ENCODE results near the gene OR2V2. TPM values are rescaled to one million over a fixed set of nuclear protein-coding genes. Genes with fewer than 3 reads are reported as not detected.
"Not testable (repeated sequence)": the region's sequence is repeated elsewhere in the genome, so short reads cannot be mapped to it uniquely, and the experiment has no call there.

Gene OR2V2
- total RNA-seq, 1 donor from 2014 or later = not detected

DNA sequence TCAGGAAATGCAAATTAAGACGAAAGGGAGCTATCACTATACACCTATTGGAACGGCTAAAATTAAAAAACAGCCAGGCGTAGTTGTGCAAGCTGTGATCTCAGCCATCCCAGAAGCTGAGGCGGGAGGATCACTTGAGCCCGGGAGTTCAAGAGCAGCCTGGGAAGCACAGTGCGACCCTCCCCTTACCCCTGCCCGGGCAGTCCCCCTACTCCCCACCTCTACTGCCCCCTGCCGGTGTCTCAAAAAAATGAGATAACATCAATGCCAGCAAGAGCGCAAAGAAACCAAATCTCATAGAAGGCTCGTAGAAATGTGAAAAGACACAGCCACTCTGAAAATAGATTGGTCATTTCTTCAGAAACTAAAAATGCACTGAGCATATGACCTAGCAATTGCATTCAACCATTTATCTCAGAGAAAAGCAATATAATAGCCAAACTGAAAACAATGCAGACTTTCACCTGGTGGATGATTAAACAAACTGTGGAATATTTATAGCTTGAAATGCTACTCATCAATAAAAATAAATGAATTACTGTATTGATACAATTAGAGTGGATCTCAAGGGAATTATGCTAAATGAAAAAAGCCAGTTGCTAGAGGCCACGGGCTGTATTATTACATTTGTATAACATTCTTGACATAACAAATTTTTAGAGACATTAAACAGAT lies 20.6 kb downstream of the OR2V2 start:
- no peak for DNase-seq (ENCODE audit: extremely low read depth, low read depth, low spot score)

DNA sequence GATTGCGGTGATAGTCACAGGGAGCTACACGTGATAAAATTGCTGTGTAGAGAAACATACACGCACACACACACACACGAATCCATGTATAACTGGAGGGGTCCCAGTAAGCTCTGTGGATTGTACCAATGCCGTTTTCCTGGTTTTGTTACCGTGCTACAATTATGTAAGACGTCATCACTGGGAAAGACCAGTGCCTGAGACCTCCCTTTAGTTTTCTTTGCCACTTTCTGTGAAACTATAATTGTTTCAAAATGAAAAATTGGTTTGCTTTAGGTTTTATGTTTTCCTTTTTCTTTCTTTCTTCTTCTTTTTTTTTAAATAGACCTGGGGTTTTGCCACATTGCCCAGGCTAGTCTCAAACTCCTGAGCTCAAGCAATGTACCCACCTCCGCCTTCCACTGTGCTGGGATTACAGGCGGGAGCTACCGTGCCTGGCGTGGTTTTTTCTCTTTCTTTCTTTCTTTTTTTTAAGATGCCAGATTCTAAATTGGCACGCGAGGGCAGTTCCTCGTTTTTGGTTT lies 21.3 kb downstream of the OR2V2 start:
- DNase-seq (ENCODE audit: extremely low read depth, low read depth, low spot score) = no peak

DNA sequence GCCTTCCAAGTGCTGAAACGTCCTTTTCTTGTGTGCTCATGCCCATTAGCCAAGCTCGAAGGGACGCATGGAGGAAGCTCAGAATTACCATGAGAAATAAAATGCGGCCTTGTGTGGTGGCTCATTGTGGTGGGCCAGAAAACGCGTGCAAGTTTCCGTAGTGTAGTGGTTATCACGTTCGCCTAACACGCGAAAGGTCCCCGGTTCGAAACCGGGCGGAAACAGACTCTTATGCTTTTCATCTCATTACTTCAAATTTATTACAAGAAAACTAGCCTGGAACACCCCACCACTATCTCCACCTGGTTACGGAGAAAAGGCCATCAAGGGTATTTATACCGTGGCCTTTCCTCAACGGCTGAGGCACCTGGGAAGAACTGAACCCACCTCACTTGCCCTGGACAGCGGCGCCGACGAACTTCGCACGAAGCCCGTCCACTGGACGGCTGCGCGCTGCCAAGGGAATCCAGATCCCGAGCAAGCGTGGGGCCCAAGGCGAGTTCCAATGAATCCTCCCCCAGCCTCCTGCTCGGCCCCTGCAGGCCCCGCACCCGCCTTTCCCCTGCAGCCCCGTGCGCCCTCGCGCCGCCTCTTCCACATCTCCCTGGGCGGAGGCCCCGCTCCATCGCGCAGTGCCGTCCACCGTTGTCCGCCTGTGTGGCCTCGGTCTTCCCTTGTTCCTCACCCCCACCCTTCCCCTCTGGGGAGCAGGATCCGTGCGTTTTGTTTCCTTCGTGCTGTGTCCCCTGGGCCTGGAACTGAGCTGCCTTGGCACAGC lies 22.3 kb downstream of the OR2V2 start:
- not testable (repeated sequence) for DNase-seq (ENCODE audit: extremely low read depth, low read depth, low spot score)

DNA sequence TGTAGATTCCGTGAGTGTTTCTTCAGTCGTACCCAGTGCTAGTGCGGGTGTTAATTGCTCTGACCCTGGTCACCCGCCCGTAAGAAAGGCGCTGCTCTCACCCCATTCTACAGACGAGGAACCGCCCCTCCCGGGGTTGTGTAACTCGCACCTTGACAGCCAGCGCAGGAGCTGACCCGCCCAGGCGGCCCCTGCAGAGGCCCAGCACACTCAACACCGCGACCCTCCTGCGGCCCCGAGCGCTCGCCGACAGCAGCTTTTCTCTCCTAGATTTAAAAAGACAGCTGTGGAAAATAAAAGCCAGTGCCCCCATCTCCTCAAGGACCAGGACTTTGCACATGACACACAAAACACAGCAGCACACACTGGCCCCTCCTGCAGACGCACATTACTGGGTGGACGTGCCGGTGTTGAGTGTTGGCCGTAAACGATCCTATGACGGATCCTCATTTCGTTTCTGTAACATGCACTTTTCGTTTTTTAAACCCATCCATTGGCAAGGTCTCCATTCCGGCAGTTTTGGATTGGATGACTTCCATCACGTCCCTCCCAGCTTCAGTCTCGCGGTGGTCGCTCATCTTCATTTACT lies 22.9 kb downstream of the OR2V2 start:
- DNase-seq (ENCODE audit: extremely low read depth, low read depth, low spot score) = no peak

DNA sequence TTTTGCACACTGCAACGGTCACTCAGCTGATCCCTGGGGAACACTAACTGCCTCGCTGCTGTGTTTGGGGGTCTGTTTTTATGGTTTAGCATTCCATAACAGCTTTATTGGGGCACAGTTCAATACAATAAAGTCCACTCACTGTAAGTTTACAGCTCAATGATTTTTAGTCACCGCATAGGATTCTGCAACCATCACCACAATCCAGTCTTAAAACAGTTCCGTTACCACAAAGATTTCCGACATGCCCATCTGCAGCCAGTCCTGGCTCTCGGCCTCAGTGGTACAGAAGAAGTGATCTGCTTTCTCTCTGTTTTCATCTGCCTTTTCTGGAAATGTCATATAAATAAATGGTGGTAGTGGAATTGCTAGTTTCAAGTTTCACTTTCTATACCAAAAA lies 23.6 kb downstream of the OR2V2 start:
- DNase-seq (ENCODE audit: extremely low read depth, low read depth, low spot score) = no peak

DNA sequence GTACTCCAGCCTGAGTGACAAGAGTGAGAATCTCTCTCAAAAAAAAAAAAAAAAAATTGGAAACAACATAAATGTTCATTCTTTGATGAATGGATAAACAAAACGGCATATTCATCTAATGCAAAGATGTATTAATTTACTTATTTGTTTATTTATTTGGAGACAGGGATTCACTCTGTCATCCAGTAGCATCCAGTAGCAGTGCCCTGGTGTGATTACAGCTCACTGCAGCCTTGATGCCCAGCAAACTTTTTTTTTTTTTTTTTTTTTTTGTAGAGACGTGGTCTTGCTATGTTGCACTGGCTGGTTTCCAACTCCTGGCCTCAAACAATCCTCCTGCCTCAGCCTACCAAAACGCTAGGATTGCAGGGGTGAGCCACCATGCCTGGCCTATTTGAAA lies 24.4 kb downstream of the OR2V2 start:
- no peak for DNase-seq (ENCODE audit: extremely low read depth, low read depth, low spot score)

DNA sequence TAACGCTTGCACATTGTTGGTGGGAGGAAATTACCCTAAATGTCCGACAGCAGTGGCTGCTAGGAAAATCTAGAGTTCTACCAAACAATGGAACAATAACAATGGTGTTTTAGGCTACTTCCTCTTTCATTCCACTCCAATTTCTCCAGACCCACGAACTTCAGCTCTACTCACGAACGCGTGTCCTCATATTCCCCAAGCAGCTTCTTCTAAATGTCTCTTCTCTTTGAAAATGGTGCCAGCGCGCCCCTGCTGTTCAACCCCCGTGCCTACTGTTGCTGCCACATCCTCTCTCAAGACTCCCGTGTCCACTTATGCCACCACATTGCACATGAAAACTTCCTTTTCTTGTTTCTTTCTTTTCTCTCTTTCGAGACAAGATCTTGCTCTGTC lies 25.6 kb downstream of the OR2V2 start:
- no peak for DNase-seq (ENCODE audit: extremely low read depth, low read depth, low spot score)

DNA sequence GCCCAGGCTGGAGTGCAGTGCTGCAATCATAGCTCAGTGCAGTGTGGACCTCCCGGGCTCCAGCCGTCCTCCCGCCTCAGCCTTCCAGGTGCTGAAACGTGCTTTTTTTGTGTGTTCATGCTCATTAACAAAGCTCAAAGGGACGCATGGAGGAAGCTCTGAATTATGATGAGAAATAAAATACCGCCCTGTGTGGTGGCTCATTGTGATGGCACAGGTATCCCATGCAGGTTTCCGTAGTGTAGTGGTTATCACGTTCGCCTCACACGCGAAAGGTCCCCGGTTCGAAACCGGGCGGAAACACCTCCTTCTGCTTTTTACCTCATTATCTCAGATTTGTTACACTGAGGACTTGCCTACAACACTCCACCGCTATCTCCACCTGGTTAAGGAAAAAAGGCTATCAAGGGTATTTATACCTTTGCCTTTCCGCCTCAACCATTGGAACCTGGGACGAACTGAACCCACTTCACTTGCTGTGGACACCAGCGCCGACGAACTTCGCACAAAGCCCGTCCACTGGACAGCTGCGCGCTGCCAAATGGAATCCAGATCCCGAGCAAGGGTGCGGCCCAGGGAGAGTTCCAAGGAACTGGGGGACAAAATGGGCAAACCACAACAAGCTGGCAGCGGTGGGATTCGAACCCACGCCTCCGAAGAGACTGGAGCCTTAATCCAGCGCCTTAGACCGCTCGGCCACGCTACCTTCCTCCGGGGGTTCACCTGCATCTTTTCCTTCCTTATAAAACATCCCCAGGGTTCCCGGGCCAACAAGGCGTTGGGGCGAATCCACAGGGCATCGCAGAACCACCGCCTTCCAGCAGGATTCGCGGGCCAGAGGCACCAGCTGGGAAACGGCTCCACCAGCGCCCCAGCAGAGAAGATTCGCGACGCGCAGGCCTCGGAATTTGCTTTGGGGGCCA lies 26.3 kb downstream of the OR2V2 start:
- DNase-seq (ENCODE audit: extremely low read depth, low read depth, low spot score) = no peak

DNA sequence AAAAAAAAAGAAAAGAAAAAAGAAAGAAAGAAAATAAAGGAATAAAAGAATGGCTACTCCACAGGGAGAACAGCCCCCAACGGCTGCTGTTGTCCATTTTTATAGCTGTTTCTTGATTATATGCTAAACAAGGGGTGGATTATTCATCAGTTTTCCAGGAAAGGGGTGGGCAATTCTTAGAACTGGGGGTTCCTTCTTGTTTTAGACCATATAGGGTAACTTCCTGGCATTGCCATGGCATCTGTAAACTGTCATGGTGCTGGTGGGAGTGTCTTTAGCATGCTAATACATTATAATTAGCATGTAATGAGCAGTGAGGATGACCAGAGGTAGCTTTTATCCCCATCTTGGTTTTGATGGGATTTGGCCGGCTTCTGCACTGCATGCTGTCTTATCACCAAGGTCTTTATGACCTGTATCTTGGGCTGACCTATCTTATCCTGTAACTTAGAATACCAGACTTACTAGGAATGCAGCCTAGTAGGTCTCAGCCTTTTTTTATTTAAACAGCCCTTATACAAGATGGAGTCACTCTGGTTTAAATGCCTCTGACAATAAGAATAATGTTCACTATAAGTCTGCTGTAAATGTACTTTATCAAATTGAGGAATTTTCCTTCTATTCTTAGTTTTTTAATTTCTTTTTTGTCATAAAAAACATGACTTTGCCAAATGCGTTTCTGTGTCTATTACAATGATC lies 29.0 kb downstream of the OR2V2 start:
- no peak for DNase-seq (ENCODE audit: extremely low read depth, low read depth, low spot score)

DNA sequence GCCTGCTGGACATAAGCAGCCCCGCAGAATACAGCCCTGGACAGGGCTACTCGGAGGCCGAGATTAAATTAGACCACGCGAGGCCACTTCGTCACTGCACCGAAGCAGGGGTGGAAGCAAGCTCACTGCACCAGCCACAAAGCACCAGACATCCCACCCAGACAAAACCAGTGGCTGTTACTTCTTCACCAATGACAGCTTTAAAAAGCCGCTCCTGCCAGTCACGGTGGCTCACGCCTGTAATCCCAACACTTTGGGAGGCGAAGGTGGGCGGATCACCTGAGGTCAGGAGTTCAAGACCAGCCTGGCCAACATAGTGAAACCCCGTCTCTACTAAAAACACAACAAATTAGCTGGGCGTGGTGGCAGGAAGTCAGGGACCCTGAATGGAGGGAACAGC lies 30.2 kb downstream of the OR2V2 start:
- not testable (repeated sequence) for DNase-seq (ENCODE audit: extremely low read depth, low read depth, low spot score)

DNA sequence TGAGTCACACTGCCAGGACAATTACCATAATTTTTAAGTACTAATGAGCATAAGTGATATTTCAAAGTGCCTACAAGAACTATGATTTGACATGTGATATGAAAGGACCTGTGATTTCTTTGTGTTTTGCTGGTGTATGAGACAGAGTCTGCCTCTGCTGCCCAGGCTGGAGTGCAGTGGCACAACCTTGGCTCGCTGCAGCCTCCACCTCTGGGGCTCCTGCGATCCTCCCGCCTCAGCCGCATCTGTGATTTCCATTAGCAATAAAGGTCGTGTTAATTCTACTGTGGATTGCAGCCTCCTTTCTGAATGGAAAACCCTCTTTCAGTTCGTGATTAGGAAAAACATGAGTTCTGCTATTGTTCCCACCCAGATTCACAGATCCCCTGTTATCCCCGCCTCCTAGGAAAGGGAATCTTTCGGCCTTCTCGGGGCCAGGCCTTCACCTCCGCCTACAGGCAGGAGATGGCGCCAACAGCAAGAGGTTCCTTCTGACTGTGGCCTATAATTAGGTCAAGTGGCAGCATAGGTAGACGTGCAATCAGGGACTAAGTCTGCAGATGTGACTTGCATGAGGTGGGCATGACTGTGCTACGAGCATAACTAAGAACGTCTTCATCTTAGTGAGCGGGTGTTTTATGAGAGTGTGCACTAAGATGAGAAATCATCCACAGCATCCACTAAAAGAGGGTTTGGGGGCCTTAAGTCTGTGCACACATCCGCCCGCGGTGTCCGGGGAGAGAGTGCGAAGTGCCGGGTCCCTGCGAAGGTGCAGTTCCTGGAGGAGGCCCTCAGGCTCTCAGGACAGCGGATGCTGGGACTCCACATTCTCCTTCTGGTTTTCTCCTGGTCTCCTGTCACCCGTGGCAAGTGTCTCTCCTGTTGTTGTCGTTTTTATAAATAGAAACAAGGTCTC lies 34.5 kb downstream of the OR2V2 start:
- DNase-seq (ENCODE audit: extremely low read depth, low read depth, low spot score) = no peak

DNA sequence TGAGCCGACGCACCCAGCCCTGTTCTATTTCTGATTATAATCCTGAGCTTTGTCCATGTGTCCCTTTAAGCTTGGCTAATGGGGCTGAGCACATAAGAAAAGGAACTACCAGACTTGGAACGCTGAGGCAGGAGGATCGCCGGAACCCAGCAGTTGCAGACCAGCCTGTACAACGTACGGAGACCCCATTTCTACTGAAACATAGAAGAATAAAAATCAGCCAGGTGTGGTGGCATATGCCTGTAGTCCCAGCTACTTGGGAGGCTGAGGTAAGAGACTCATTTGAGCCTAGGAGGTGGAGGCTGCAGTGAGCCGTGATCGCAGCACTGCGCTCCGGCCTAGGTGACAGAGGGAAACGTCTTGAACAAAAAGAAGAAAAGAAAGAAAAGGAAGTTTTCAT lies 35.3 kb downstream of the OR2V2 start:
- no peak for DNase-seq (ENCODE audit: extremely low read depth, low read depth, low spot score)

DNA sequence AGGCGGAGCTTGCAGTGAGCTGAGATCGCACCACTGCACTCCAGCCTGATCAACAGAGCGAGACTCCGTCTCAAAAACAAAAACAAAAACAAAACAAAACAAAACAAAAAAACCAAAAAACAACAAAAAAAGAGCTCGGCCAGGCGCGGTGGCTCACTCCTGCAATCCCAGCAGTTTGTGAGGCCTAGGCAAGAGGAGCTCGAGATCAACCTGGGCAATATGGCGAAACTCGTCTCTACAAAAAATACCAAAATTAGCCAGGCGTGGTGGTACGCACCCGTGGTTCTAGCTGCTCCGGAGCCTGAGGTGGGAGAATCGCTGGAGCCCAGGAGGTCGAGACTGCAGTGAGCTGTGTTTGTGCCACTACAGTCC lies 37.4 kb downstream of the OR2V2 start:
- no peak for DNase-seq (ENCODE audit: extremely low read depth, low read depth, low spot score)

DNA sequence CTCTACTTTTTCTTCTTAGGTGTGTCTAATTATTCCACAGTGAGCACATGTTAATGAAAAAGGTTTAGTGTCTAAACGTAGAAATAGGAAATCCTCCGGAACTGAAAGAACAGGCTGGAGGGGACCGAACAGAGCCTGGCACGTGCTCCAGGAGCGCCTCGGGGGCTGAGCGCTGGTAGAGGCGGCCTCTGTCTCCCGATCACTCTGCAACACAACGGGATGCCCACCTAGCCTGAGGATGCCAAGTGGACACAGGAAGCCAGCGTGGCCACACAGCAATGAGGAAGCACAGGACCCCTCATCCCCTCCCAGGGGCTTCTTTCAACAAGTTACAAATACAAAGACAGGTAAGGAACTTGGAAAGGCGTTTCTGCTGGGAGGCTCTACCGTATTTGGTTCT lies 38.2 kb downstream of the OR2V2 start:
- no peak for DNase-seq (ENCODE audit: extremely low read depth, low read depth, low spot score)

DNA sequence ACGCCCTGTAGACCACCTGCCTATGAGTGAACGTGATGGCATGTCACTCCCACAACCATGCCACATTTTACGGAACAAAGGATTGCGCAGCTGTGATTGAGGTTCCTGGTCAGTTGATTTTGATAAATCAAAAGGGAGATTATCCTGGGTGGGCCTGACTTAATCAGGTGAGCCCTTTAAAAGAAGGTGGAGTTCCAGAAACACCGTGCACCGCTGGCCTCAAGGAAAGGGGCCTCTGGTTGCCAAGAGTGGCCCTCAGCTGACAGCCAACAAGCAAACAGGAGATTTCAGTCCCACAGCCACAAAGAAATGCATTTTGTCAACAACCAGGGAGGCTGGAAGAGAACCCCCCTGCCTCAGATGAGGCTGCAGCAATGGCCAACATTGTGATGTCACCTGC lies 38.6 kb downstream of the OR2V2 start:
- no peak for DNase-seq (ENCODE audit: extremely low read depth, low read depth, low spot score)

DNA sequence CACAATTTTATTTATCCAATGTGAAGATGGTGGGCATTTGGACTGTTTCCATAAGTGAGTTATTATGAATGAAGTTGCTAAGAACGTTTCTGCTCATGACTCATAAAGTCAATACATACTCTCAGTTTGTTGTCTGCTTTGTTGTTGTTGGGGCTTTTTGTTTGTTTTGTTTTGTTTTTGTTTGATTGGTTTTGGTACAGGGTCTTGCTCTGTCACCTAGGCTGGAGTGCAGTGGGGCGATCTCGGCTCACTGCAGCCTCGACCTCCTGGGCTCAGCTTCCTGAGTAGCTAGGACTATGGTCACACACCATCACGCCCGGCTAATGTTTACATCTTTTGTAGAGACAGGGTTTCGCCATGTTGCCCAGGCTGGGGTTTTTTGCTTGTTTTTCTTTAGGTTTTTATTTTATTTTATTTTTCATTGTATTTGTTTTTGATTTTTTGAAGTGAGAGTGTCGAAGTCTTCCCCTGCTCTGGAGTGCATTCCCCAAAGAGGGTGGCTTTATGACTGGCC lies 39.7 kb downstream of the OR2V2 start:
- DNase-seq (ENCODE audit: extremely low read depth, low read depth, low spot score) = no peak

DNA sequence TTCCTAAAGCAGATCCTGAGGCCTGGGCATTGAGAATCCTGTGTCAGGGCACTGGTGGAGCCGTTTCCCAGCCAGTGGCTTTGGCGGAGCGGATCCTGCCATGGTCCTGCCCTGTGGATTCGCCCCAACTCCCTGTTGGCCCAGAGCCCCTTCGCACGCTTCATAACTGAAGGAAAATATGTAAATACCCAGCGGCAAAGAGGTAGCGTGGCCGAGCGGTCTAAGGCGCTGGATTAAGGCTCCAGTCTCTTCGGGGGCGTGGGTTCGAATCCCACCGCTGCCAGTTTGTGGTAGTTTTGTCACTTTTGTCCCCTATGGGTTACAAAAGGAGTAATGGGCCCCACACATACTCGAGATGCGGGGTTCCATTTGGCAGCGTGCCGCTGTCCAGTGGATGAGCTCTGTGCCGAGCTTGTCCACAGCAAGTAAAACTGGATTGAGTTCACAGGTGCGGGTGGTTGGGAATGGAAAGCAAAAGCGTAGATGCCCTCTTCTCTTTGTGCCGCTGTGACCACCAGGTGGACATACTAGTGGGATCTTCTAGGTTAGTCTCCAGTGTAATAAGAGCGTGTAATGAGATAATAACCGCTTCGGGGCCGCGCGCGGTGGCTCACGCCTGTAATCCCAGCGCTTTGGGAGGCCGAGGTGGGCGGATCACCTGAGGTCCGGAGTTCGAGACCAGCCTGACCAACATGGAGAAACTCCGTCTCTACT lies 40.3 kb downstream of the OR2V2 start:
- DNase-seq (ENCODE audit: extremely low read depth, low read depth, low spot score) = no peak

DNA sequence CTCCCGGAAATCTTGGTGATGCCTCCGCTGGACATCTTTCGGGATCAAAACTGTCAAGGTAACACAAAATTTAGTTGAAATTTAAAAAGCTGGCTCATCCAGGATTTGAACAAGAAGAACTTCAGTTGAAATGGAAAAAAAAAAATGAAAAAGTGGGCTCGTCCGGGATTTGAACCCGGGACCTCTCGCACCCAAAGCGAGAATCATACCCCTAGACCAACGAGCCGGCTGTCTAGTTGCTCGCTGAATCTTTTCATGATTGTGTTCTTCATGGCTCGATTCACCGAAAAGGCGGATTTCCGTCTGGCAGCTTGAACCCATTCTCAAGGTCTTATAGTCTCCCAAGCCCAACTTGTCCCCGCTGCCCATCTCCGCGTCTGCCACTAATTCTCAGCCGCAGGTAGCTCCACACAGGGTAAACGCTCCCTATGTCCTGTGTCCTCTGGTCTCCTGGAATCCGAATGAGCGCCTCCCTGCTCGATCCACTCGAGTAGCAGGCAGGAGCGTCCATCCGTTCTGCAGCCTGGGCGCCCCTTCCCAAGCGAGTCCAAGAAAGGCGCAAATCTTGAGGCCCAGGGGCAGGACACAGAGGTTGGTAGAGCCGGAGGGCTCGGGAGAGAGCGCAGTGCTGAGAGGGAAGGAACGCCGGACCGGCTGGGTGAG lies 41.4 kb downstream of the OR2V2 start:
- DNase-seq (ENCODE audit: extremely low read depth, low read depth, low spot score) = no peak
